Peyer's patch (tissue), 4 donors: ENCODE data around the gene SLC6A11.

Source experiments
- POLR2A ChIP-seq, 2 donors: fragments of 450-650 bp; IDR thresholded peaks; one replicate each; pipeline ENCODE4 v1.5.1; 2017; ENCODE audit warnings: antibody characterized with exemption in 2 of 2, mild to moderate bottlenecking in 2 of 2, moderate library complexity in 2 of 2
- TF ChIP-seq, protein P1 (sequence below), 6 experiments: fragments of 450-650 bp in 4 of 6; fragments of 200-600 bp in 2 of 6; sonication (generic) in 1 of 6; IDR thresholded peaks; one replicate each; pipeline ENCODE4 v1.5.1; 2017 to 2019; ENCODE audit warnings: antibody characterized with exemption in 6 of 6, mild to moderate bottlenecking in 3 of 6, moderate library complexity in 1 of 6

DNA sequence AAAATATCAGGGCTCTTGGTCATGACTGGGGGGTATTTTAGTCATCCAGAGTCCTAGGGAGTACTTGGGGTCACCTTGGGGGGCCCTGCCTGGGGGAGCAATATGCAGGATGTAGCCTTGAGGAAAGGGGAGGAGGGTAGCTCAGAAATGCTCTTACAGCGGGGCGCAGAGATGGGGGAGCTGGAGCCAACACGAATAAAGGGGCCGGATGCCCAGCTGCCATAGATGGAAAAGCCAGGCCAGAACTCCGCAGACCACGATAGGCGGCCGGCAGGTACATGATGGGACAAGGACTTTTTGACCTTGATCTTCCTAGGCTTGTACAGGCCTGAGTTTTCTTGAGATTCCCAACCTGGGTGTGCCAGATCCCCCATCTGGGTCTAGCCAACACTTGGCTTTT lies 128.8 kb downstream of the SLC6A11 start:
- TF ChIP-seq, protein P1, sequence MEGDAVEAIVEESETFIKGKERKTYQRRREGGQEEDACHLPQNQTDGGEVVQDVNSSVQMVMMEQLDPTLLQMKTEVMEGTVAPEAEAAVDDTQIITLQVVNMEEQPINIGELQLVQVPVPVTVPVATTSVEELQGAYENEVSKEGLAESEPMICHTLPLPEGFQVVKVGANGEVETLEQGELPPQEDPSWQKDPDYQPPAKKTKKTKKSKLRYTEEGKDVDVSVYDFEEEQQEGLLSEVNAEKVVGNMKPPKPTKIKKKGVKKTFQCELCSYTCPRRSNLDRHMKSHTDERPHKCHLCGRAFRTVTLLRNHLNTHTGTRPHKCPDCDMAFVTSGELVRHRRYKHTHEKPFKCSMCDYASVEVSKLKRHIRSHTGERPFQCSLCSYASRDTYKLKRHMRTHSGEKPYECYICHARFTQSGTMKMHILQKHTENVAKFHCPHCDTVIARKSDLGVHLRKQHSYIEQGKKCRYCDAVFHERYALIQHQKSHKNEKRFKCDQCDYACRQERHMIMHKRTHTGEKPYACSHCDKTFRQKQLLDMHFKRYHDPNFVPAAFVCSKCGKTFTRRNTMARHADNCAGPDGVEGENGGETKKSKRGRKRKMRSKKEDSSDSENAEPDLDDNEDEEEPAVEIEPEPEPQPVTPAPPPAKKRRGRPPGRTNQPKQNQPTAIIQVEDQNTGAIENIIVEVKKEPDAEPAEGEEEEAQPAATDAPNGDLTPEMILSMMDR (IDR thresholded peaks at IDR 0.05) = no peak
- no peak for TF ChIP-seq POLR2A (IDR thresholded peaks at IDR 0.05)
